WTC11 (cell line): ENCODE data around the gene INO80B. TPM values are rescaled to one million over a fixed set of nuclear protein-coding genes. Genes with fewer than 3 reads are reported as not detected.

Experiments
- ATAC-seq: fragments of 200-7000 bp; cut with Tn5 transposase; 2 replicates; pipeline ENCODE4 v1.10.0; 2021; ENCODE audit warnings: mild to moderate bottlenecking, moderate library complexity
- CTCF ChIA-PET: fragments of 300-600 bp; sonication (Branson Sonifier 250); formaldehyde crosslinking; loops from one replicate; lab custom pipeline; 2021; ENCODE audit warnings: antibody characterized with exemption; lab: Charles Lee
- POLR2A ChIA-PET: fragments of 350-600 bp; sonication (Branson Sonifier 250); formaldehyde crosslinking; loops from one replicate; lab custom pipeline; 2021; ENCODE audit warnings: antibody characterized with exemption; lab: Charles Lee
- DNase-seq: peaks from one replicate; pipeline ENCODE4 v3.0.0; 2021; ENCODE audit warnings: low spot score
- H3K27ac Mint-ChIP-seq: 2 replicates; pipeline ENCODE4 v1.8.0; 2021; ENCODE audit warnings: mixed read lengths
- H3K27me3 Mint-ChIP-seq: 2 replicates; pipeline ENCODE4 v1.8.0; 2021; ENCODE audit warnings: low read depth, mild to moderate bottlenecking, moderate library complexity, mixed read lengths
- H3K36me3 Mint-ChIP-seq: 2 replicates; pipeline ENCODE4 v1.8.0; 2021; ENCODE audit warnings: mixed read lengths
- H3K4me1 Mint-ChIP-seq: 2 replicates; pipeline ENCODE4 v1.8.0; 2022; ENCODE audit warnings: mixed read lengths
- H3K4me3 Mint-ChIP-seq: 2 replicates; pipeline ENCODE4 v1.8.0; 2021; ENCODE audit warnings: mild to moderate bottlenecking, moderate library complexity, mixed read lengths
- H3K9me3 Mint-ChIP-seq: 2 replicates; pipeline ENCODE4 v1.8.0; 2021; ENCODE audit warnings: mixed read lengths
- CREB1 ChIP-seq: sonication (generic); formaldehyde crosslinking; IDR thresholded peaks from 2 replicates; pipeline ENCODE4 v1.8.0; 2023; ENCODE audit warnings: mild to moderate bottlenecking, missing genetic modification reagents
- CTCF ChIP-seq: fragments of 200-600 bp; IDR thresholded peaks from 2 replicates; pipeline ENCODE4 v1.8.0; 2022; ENCODE audit warnings: antibody characterized with exemption
- ERG ChIP-seq: fragments of 250-450 bp; sonication (Bioruptor Pico); IDR thresholded peaks from 2 replicates; pipeline ENCODE4 v1.8.0; 2021; ENCODE audit warnings: mild to moderate bottlenecking
- ETV6 ChIP-seq: sonication (generic); formaldehyde crosslinking; IDR thresholded peaks from 2 replicates; pipeline ENCODE4 v1.8.1; 2022; ENCODE audit warnings: mild to moderate bottlenecking, missing genetic modification reagents
- FOXJ3 ChIP-seq: sonication (generic); formaldehyde crosslinking; IDR thresholded peaks from 2 replicates; pipeline ENCODE4 v1.9.0; 2021; ENCODE audit warnings: missing genetic modification reagents, mild to moderate bottlenecking, borderline replicate concordance
- GRHL2 ChIP-seq: fragments of 250-450 bp; sonication (Bioruptor Pico); IDR thresholded peaks from 2 replicates; pipeline ENCODE4 v1.8.0; 2022; ENCODE audit warnings: mild to moderate bottlenecking, moderate library complexity; ENCODE audit not compliant: insufficient replicate concordance, severe bottlenecking
- HMGXB4 ChIP-seq: sonication (generic); formaldehyde crosslinking; IDR thresholded peaks from 2 replicates; pipeline ENCODE4 v1.8.1; 2023; ENCODE audit warnings: mild to moderate bottlenecking, moderate library complexity, missing genetic modification reagents
- KAT7 ChIP-seq: sonication (generic); formaldehyde crosslinking; IDR thresholded peaks from 2 replicates; pipeline ENCODE4 v1.8.1; 2023; ENCODE audit warnings: missing genetic modification reagents, mild to moderate bottlenecking, borderline replicate concordance
- MLX ChIP-seq: sonication (generic); formaldehyde crosslinking; IDR thresholded peaks from 2 replicates; pipeline ENCODE4 v1.8.1; 2023; ENCODE audit warnings: mild to moderate bottlenecking, missing genetic modification reagents, moderate library complexity
- NFATC4 ChIP-seq: fragments of 250-450 bp; sonication (Bioruptor Pico); IDR thresholded peaks from 2 replicates; pipeline ENCODE4 v1.9.0; 2021; ENCODE audit warnings: mild to moderate bottlenecking
- NR3C1 ChIP-seq: sonication (generic); formaldehyde crosslinking; conservative IDR thresholded peaks from 2 replicates; pipeline ENCODE4 v1.8.1; 2023; ENCODE audit warnings: low read depth, mild to moderate bottlenecking, missing genetic modification reagents
- PRRX2 ChIP-seq: fragments of 250-450 bp; sonication (Bioruptor Pico); IDR thresholded peaks from 2 replicates; pipeline ENCODE4 v1.8.0; 2021; ENCODE audit warnings: mild to moderate bottlenecking
- SMAD3 ChIP-seq: sonication (generic); formaldehyde crosslinking; IDR thresholded peaks from 2 replicates; pipeline ENCODE4 v1.8.0; 2022; ENCODE audit warnings: missing genetic modification reagents, mild to moderate bottlenecking, borderline replicate concordance
- TEAD4 ChIP-seq: sonication (generic); formaldehyde crosslinking; IDR thresholded peaks from 2 replicates; pipeline ENCODE4 v1.8.0; 2022; ENCODE audit warnings: mild to moderate bottlenecking, missing genetic modification reagents
- USF1 ChIP-seq: sonication (generic); formaldehyde crosslinking; IDR thresholded peaks from 2 replicates; pipeline ENCODE4 v1.8.0; 2022; ENCODE audit warnings: mild to moderate bottlenecking, missing genetic modification reagents
- ZNF425 ChIP-seq: fragments of 250-450 bp; sonication (Bioruptor Pico); conservative IDR thresholded peaks from 2 replicates; pipeline ENCODE4 v1.9.0; 2021; ENCODE audit warnings: mild to moderate bottlenecking
- total RNA-seq: library from RNA; stranded (reverse); gene quantifications from 3 replicates; pipeline ENCODE4 v1.2.3, GENCODE V29; 2021

Gene INO80B
- total RNA-seq, 1 experiment from 2014 or later = 20.2 TPM

GRCh38 chr2:74448771-74449170 is 6.1 kb upstream of the INO80B start (continued):
- no peak for TF ChIP-seq ERG (CRISPR knock-in tag)
- no peak for TF ChIP-seq SMAD3 (CRISPR knock-in tag)
- no peak for TF ChIP-seq ZNF425
- no peak for TF ChIP-seq KAT7 (CRISPR knock-in tag)

- POLR2A ChIA-PET = no interaction called here
- no peak overlapping the region for H3K27ac Mint-ChIP-seq
- H3K4me1 Mint-ChIP-seq = peaks cover 16% of the 10 kb centered on the region
- no peaks in the 10 kb centered on the region for H3K36me3 Mint-ChIP-seq
- no peaks in the 10 kb centered on the region for H3K9me3 Mint-ChIP-seq
- no peak overlapping the region for H3K4me3 Mint-ChIP-seq
- TF ChIP-seq FOXJ3 (CRISPR knock-in tag) = no peak
- no peak for TF ChIP-seq ETV6
- no peak for TF ChIP-seq MLX
- no peak for TF ChIP-seq CREB1 (CRISPR knock-in tag)
- TF ChIP-seq NR3C1 (CRISPR knock-in tag) = no peak
- TF ChIP-seq USF1 (CRISPR knock-in tag) = no peak
- no peak for TF ChIP-seq CTCF
- TF ChIP-seq HMGXB4 (CRISPR knock-in tag) = no peak
- TF ChIP-seq TEAD4 (CRISPR knock-in tag) = no peak
- TF ChIP-seq GRHL2 (CRISPR knock-in tag) = no peak
- TF ChIP-seq NFATC4 = no peak
- TF ChIP-seq PRRX2 (CRISPR knock-in tag) = no peak
- TF ChIP-seq, all 79 proteins: peak for 0
- DNase-seq (no peak), ATAC-seq (no peak)
- CTCF ChIA-PET = no interaction called here
- peaks cover 9% of the 10 kb centered on the region for H3K27me3 Mint-ChIP-seq
These were observed 4.2 kb upstream of the INO80B start for GRCh38 chr2:74450570-74451190.
